Spleen (tissue), 7 donors: Measurements from ENCODE around the gene HOXB2.

Experiments used
- CTCF ChIP-seq, 11 experiments: fragments of 200-600 bp in 7 of 11; fragments of 450-650 bp in 4 of 11; sonication (generic) in 4 of 11; IDR thresholded peaks in 8 of 11; conservative IDR thresholded peaks in 3 of 11; 1 replicate in 7 of 11; 2 replicates in 4 of 11; pipeline versions ENCODE4 v1.4.0 to v1.8.0; 2016 to 2021; ENCODE audit warnings: antibody characterized with exemption in 11 of 11, inconsistent platforms in 4 of 11, mild to moderate bottlenecking in 1 of 11
- POLR2A ChIP-seq, 3 donors: fragments of 450-650 bp; IDR thresholded peaks; one replicate each; pipeline ENCODE4 v1.5.1; 2017; ENCODE audit warnings: antibody characterized with exemption in 3 of 3, mild to moderate bottlenecking in 1 of 3
- POLR2AphosphoS5 ChIP-seq, 3 donors: sonication (generic); formaldehyde crosslinking; IDR thresholded peaks; one replicate each; pipeline ENCODE4 v1.5.1; 2017; ENCODE audit warnings: antibody characterized with exemption in 3 of 3
- donor health status: DM: no; HTN: no; CAD: no; lungs with moderate emphysema.
- donor health status: DM: no; HTN: no; CAD: no.
- donor health status: DM: no; HTN: no; CAD: no.

GRCh38 chr17:48546137-48546923 lies 1.4 kb upstream of the HOXB2 start:
- TF ChIP-seq CTCF (IDR thresholded peaks at IDR 0.05 in 8 of 11, conservative IDR thresholded peaks at IDR 0.05 in 3 of 11), result no peak
- TF ChIP-seq POLR2A (IDR thresholded peaks at IDR 0.05), result no peak
- TF ChIP-seq POLR2AphosphoS5 (IDR thresholded peaks at IDR 0.05), result no peak
